CD14-positive monocyte (primary cell): Measurements from ENCODE around the gene IFT25. TPM values are rescaled to one million over a fixed set of nuclear protein-coding genes. Genes with fewer than 3 reads are reported as not detected.

Experiments
- DNase-seq, 3 donors: peaks; one replicate each; pipeline ENCODE4 v3.0.0-alpha.2; 2011 to 2022
- H2AFZ ChIP-seq: 2 replicates; pipeline ENCODE4 v1.6.0; 2012; ENCODE audit warnings: mild to moderate bottlenecking, low read depth, low read length, inconsistent platforms; ENCODE audit not compliant: insufficient read depth, poor library complexity, severe bottlenecking
- H3K27ac ChIP-seq, 2 donors: 1 replicate in 1 of 2; 2 replicates in 1 of 2; pipeline ENCODE4 v1.5.1; 2012 to 2013; ENCODE audit warnings: low read length in 2 of 2, control low read depth in 1 of 2, inconsistent platforms in 1 of 2, low read depth in 1 of 2, mild to moderate bottlenecking in 1 of 2
- H3K27me3 ChIP-seq, 2 donors: one replicate each; pipeline versions ENCODE4 v1.6.0 to v1.6.1; 2011 to 2013; ENCODE audit warnings: low read length in 2 of 2; ENCODE audit not compliant: control insufficient read depth in 2 of 2, insufficient read depth in 2 of 2
- H3K36me3 ChIP-seq, 2 donors: replicated peaks in 1 of 2; 1 replicate in 1 of 2; 2 replicates in 1 of 2; pipeline versions ENCODE4 v1.5.1 to v1.6.1; 2012 to 2013; ENCODE audit warnings: low read length in 2 of 2, control low read depth in 1 of 2, inconsistent platforms in 1 of 2, mild to moderate bottlenecking in 1 of 2; ENCODE audit not compliant: insufficient read depth in 2 of 2, control insufficient read depth in 1 of 2
- H3K4me1 ChIP-seq, 2 donors: 1 replicate in 1 of 2; 2 replicates in 1 of 2; pipeline versions ENCODE4 v1.5.1 to v1.6.1; 2012 to 2013; ENCODE audit warnings: low read length in 2 of 2, control low read depth in 1 of 2, inconsistent platforms in 1 of 2, mild to moderate bottlenecking in 1 of 2, moderate library complexity in 1 of 2; ENCODE audit not compliant: insufficient read depth in 2 of 2, control insufficient read depth in 1 of 2
- H3K4me2 ChIP-seq: replicated peaks from 2 replicates; pipeline ENCODE3; 2012; ENCODE audit warnings: low read length, moderate library complexity, mild to moderate bottlenecking; ENCODE audit not compliant: poor library complexity, severe bottlenecking; ENCODE audit errors: extremely low read depth
- H3K4me3 ChIP-seq, 3 experiments: fragments of 200-600 bp in 1 of 3; sonication (generic) in 1 of 3; replicated peaks in 1 of 3; 1 replicate in 2 of 3; 2 replicates in 1 of 3; pipeline ENCODE4 v1.5.1; 2011 to 2013; ENCODE audit warnings: low read length in 3 of 3, mild to moderate bottlenecking in 3 of 3, control low read depth in 2 of 3, low read depth in 2 of 3, inconsistent platforms in 1 of 3, moderate library complexity in 1 of 3
- H3K79me2 ChIP-seq: 2 replicates; pipeline ENCODE4 v1.6.0; 2012; ENCODE audit warnings: mild to moderate bottlenecking, control low read depth, inconsistent platforms, low read length, moderate library complexity; ENCODE audit not compliant: insufficient read depth
- H3K9ac ChIP-seq: 2 replicates; pipeline ENCODE4 v1.6.0; 2017; ENCODE audit warnings: low read length, mild to moderate bottlenecking; ENCODE audit not compliant: insufficient read depth, poor library complexity, severe bottlenecking
- H3K9me3 ChIP-seq, 2 donors: replicated peaks in 1 of 2; 1 replicate in 1 of 2; 2 replicates in 1 of 2; pipeline versions ENCODE4 v1.5.1 to v1.6.1; 2012 to 2013; ENCODE audit warnings: low read length in 2 of 2, control low read depth in 1 of 2; ENCODE audit not compliant: control insufficient read depth in 1 of 2, insufficient read depth in 1 of 2
- H4K20me1 ChIP-seq: 2 replicates; pipeline ENCODE4 v1.6.0; 2012; ENCODE audit warnings: mild to moderate bottlenecking, low read length, control low read depth, moderate library complexity; ENCODE audit not compliant: insufficient read depth
- H3K27ac Mint-ChIP-seq, 7 donors: one replicate each; pipeline ENCODE4 v1.8.0; 2020; ENCODE audit warnings: mild to moderate bottlenecking in 7 of 7, mixed read lengths in 7 of 7, moderate library complexity in 6 of 7, inconsistent platforms in 2 of 7
- H3K27me3 Mint-ChIP-seq, 3 donors: one replicate each; pipeline ENCODE4 v1.8.0; 2021 to 2022; ENCODE audit warnings: low read depth in 3 of 3, mild to moderate bottlenecking in 3 of 3, mixed read lengths in 3 of 3, moderate library complexity in 3 of 3, inconsistent platforms in 1 of 3
- H3K36me3 Mint-ChIP-seq, 2 donors: one replicate each; pipeline ENCODE4 v1.8.0; 2020; ENCODE audit warnings: mixed read lengths in 2 of 2, inconsistent platforms in 1 of 2, mild to moderate bottlenecking in 1 of 2
- H3K4me1 Mint-ChIP-seq: one replicate; pipeline ENCODE4 v1.8.0; 2020; ENCODE audit warnings: mild to moderate bottlenecking, mixed read lengths
- H3K4me3 Mint-ChIP-seq, 2 donors: one replicate each; pipeline ENCODE4 v1.8.0; 2020; ENCODE audit warnings: mild to moderate bottlenecking in 2 of 2, mixed read lengths in 2 of 2, moderate library complexity in 1 of 2
- H3K9me3 Mint-ChIP-seq, 7 donors: one replicate each; pipeline ENCODE4 v1.8.0; 2020 to 2022; ENCODE audit warnings: mixed read lengths in 7 of 7, mild to moderate bottlenecking in 6 of 7, moderate library complexity in 6 of 7, inconsistent platforms in 2 of 7
- WGBS: methylation state at CpG from one replicate; pipeline ENCODE4 v1.1.5; 2013; ENCODE audit warnings: missing lambda C conversion rate; ENCODE audit not compliant: insufficient coverage; 5-methylcytosine and 5-hydroxymethylcytosine counted together
- intact Hi-C, 2 donors: fragments of 100-400 bp; cut with micrococcal nuclease; formaldehyde crosslinking; loops; one replicate each; pipeline versions ENCODE4 v1.15.0 to v1.15.1; 2023
- polyA plus RNA-seq, 3 donors: library from polyadenylated mRNA; depleted of rRNA in 1 of 3; unstranded in 2 of 3; stranded (reverse) in 1 of 3; fragments of 300-500 nt in 2 of 3; fragments of >200 nt in 1 of 3; fragmentation: Illumina TruSeq in 2 of 3; gene quantifications; 1 replicate in 2 of 3; 2 replicates in 1 of 3; pipeline ENCODE4 v1.2.3, GENCODE V29; 2012 to 2021
- TF ChIP-seq, protein P1 (sequence below): fragments of 200-600 bp; IDR thresholded peaks from one replicate; pipeline ENCODE4 v1.8.0; 2022; ENCODE audit warnings: antibody characterized with exemption, mild to moderate bottlenecking

The IFT25 gene
- polyA plus RNA-seq, 3 donors: 17.1 to 30.6 (median 27.8) TPM

DNA sequence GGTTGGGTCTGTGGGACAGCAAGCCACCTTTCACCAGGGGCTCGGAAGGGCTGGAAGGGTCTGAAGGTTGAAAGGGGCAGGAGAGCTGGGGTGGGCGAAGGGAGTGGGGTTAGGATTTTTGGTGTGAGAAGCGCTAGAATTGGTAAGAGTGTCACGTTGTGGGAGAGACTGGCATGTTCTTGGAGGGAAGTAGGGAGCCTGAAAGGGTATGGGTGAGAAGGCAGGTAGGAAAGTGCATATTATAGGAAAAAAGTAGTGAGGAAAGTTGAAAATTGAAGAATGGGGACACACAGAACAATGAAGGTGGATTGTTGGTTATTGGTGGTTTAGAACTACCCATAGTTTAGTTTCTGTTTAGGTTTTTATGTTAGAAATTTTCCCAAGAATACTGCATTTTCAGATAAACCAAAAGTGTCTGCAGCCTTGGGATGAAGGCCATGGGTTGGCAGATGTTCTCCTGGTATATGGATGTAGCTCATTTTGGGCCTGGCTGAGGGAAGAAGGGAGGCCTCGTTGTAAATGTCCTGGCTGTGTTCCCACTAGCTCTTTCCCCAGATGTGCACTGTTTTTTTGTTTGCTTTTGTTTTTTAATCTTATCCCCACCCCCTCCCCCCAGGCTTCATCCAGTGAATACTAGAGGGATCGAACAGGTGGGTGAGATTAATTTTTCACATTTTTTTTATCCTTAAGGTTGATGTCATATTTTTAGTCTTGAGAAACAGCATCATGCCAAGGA, 1.8 kb upstream of the IFT25 start:
- Mint-ChIP-seq H3K36me3 (peaks cover 9 to 11% of the 10 kb centered on the region in 2 donors), H3K4me3 (peak overlapping the region in 1 of 2 donors; percentile 73), H3K27me3 (no peaks in the 10 kb centered on the region), H3K9me3 (no peaks in the 10 kb centered on the region), H3K4me1 (peaks cover 22% of the 10 kb centered on the region), H3K27ac (peak overlapping the region in 3 of 7 donors; percentile 53 to 85 (median 79))
- TF ChIP-seq, protein P1, sequence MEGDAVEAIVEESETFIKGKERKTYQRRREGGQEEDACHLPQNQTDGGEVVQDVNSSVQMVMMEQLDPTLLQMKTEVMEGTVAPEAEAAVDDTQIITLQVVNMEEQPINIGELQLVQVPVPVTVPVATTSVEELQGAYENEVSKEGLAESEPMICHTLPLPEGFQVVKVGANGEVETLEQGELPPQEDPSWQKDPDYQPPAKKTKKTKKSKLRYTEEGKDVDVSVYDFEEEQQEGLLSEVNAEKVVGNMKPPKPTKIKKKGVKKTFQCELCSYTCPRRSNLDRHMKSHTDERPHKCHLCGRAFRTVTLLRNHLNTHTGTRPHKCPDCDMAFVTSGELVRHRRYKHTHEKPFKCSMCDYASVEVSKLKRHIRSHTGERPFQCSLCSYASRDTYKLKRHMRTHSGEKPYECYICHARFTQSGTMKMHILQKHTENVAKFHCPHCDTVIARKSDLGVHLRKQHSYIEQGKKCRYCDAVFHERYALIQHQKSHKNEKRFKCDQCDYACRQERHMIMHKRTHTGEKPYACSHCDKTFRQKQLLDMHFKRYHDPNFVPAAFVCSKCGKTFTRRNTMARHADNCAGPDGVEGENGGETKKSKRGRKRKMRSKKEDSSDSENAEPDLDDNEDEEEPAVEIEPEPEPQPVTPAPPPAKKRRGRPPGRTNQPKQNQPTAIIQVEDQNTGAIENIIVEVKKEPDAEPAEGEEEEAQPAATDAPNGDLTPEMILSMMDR: no peak
- no peak overlapping the region for H3K9ac ChIP-seq
- no peak overlapping the region for H3K27ac ChIP-seq
- DNase-seq: no peak
- H3K4me1 ChIP-seq: peaks cover 18 to 22% of the 10 kb centered on the region in 2 donors
- H3K27me3 ChIP-seq: no peaks in the 10 kb centered on the region
- H3K36me3 ChIP-seq: peaks cover 5 to 10% of the 10 kb centered on the region in 2 donors
- no peaks in the 10 kb centered on the region for H3K9me3 ChIP-seq
- intact Hi-C loops: loop anchor here (5.0 to 10.0 kb wide), 6 partner anchors 60 to 817 kb away; partner anchors contain the start of genes TCEANC2 (in 2 of the 2), TMEM59 (in 2 of the 2), NDC1 (in 1 of the 2) and PARS2 (in 1 of the 2)
- H2AFZ ChIP-seq: peak overlapping the region; percentile 91
- peaks cover 29% of the 10 kb centered on the region for H3K79me2 ChIP-seq
- peak overlapping the region; percentile 80 for H3K4me2 ChIP-seq
- no peaks in the 10 kb centered on the region for H4K20me1 ChIP-seq
- peak overlapping the region in 1 of 3 experiments; percentile 96 for H3K4me3 ChIP-seq
- WGBS: 70% methylated on average over 4 of the region's 6 CpGs

DNA sequence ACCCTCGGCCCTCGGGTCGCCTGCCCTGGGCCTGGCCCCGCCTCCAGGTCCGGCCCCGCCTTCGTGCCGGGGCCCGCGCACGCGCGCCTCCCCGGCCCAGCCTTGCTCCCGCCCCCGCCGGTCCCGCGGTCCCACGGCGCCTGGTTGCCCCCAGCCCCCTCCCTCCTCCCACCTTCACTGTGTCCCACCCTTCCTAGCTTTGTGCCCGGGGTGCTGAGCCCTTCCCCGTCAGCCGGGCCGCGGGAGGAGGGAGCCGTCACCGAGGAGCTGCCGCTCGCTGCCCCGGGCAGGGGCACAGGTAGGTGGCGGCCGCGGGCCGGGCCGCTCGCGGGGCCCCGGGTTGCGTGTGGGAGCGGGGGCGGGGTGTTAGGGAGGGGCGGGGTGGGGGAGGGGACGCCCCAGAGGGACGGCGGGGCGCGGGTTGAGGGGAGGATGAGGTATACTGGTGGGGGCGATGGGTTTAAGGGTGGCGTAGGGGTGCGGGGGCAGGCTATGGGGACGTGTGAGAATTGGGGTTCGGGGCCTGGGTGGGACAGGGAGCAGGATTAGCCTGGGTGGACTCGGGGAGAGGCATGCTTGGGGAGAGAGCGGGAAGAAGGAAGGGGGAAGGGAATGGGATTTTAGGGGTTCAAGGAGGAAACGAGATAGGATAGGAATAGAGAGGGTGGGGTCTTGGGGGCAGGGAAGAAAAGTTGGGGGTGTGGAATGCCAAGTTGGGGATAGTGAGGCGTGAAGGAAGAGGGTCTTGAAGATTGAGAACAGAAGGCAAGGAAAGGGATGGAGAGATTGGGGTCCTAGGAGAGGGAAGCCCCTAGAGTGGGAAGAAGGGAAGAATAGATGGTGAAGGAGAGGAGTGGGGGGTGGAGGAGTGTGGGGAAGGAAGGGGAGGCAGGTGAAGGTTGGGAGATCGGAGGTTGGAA, 1.0 kb upstream of the IFT25 start, which contains the start of gene LRRC42:
TSS of gene LRRC42 (plus strand) at position 99 of the 920 bp plus-strand sequence. CDS start 5,650 bp downstream, outside the sequence.
- peaks cover 18 to 22% of the 10 kb centered on the region in 2 donors for H3K4me1 ChIP-seq
- H3K9ac ChIP-seq: peak within 1 kb of the TSS; percentile 81
- TF ChIP-seq, protein P1: no peak
- peak within 1 kb of the TSS; percentile 64 to 96 (median 82) for H3K4me3 ChIP-seq
- peaks cover 0 to 2% of the 10 kb centered on the region in 2 donors for H3K36me3 ChIP-seq
- no peaks in the 10 kb centered on the region for H3K9me3 Mint-ChIP-seq
- H3K9me3 ChIP-seq: no peaks in the 10 kb centered on the region
- H3K27ac Mint-ChIP-seq: peak within 1 kb of the TSS; percentile 87 to 94 (median 92)
- peaks cover 35% of the 10 kb centered on the region for H3K79me2 ChIP-seq
- H3K4me1 Mint-ChIP-seq: peaks cover 22% of the 10 kb centered on the region
- peak within 1 kb of the TSS; percentile 80 for H3K4me2 ChIP-seq
- no peaks in the 10 kb centered on the region for H4K20me1 ChIP-seq
- DNase-seq: peak in 1 of 3 donors; percentile 68
- H3K4me3 Mint-ChIP-seq: peak within 1 kb of the TSS; percentile 94 to 96
- WGBS: 2% methylated on average over 20 of the region's 58 CpGs
- no peaks in the 10 kb centered on the region for H3K27me3 ChIP-seq
- intact Hi-C loops: loop anchor here (5.0 to 10.0 kb wide), 6 partner anchors 59 to 818 kb away; partner anchors contain the start of genes TCEANC2 (in 2 of the 2), TMEM59 (in 2 of the 2), NDC1 (in 1 of the 2) and PARS2 (in 1 of the 2)
- H3K27ac ChIP-seq: peak within 1 kb of the TSS; percentile 51 to 78
- H2AFZ ChIP-seq: peak within 1 kb of the TSS; percentile 100
- H3K36me3 Mint-ChIP-seq: peaks cover under 1 to 4% of the 10 kb centered on the region in 2 donors
- no peaks in the 10 kb centered on the region for H3K27me3 Mint-ChIP-seq
